H1 (cell line): ENCODE results near the gene NLRP3. TPM values are rescaled to one million over a fixed set of nuclear protein-coding genes. Genes with fewer than 3 reads are reported as not detected.
A peak's percentile ranks its signal among the peaks of the same experiment; 100 is the strongest.
"Not testable (repeated sequence)": the region's sequence is repeated elsewhere in the genome, so short reads cannot be mapped to it uniquely, and the experiment has no call there.

Experiments
- CTCF ChIA-PET: fragments of 300-600 bp; sonication (Branson Sonifier 250); formaldehyde crosslinking; loops from one replicate; lab custom pipeline; 2021; ENCODE audit not compliant: partially characterized antibody; lab: Charles Lee
- POLR2A ChIA-PET: fragments of 300-600 bp; sonication (Branson Sonifier 250); formaldehyde crosslinking; loops from one replicate; lab custom pipeline; 2021; ENCODE audit warnings: inconsistent platforms; ENCODE audit not compliant: partially characterized antibody; lab: Charles Lee
- DNase-seq, 2 experiments: peaks; one replicate each; pipeline versions ENCODE4 v3.0.0 to v3.0.0-alpha.2; 2010 to 2022; ENCODE audit warnings: low spot score in 2 of 2, low read depth in 1 of 2, mixed read lengths in 1 of 2
- FAIRE-seq: peaks from 2 replicates; lab custom pipeline; 2011; peaks lifted over from hg19 to GRCh38; lab: Jason Lieb, UNC
- H2AFZ ChIP-seq: 2 replicates; pipeline ENCODE4 v1.8.1; 2012; ENCODE audit warnings: low read length, inconsistent platforms
- H2AK5ac ChIP-seq: 2 replicates; pipeline ENCODE4 v1.6.1; 2013; ENCODE audit warnings: low read depth, low read length
- H2BK120ac ChIP-seq: replicated peaks from 2 replicates; pipeline ENCODE3; 2013; ENCODE audit warnings: low read depth, low read length, inconsistent platforms
- H2BK12ac ChIP-seq: 2 replicates; pipeline ENCODE4 v1.6.1; 2013; ENCODE audit warnings: low read depth, low read length
- H2BK15ac ChIP-seq: 2 replicates; pipeline ENCODE4 v1.6.1; 2013; ENCODE audit warnings: low read length
- H2BK20ac ChIP-seq: 2 replicates; pipeline ENCODE4 v1.6.1; 2013; ENCODE audit warnings: low read length
- H2BK5ac ChIP-seq: 2 replicates; pipeline ENCODE4 v1.6.1; 2013; ENCODE audit warnings: low read depth, low read length
- H3K14ac ChIP-seq: 2 replicates; pipeline ENCODE4 v1.6.1; 2013; ENCODE audit warnings: inconsistent platforms; ENCODE audit not compliant: insufficient read length
- H3K18ac ChIP-seq: 2 replicates; pipeline ENCODE4 v1.6.1; 2013; ENCODE audit warnings: low read length; ENCODE audit errors: extremely low read depth
- H3K23ac ChIP-seq: 2 replicates; pipeline ENCODE4 v1.6.1; 2013; ENCODE audit warnings: inconsistent platforms; ENCODE audit not compliant: insufficient read length
- H3K23me2 ChIP-seq: 2 replicates; pipeline ENCODE4 v1.6.1; 2013; ENCODE audit warnings: low read depth, low read length
- H3K27ac ChIP-seq: 2 replicates; pipeline ENCODE4 v1.6.1; 2011; ENCODE audit warnings: low read depth, low read length, inconsistent platforms
- H3K27me3 ChIP-seq, 4 experiments: replicated peaks in 1 of 4; 1 replicate in 1 of 4; 2 replicates in 3 of 4; pipeline versions ENCODE4 v1.6.1 to v1.8.1; 2011 to 2013; ENCODE audit warnings: low read length in 3 of 4, mild to moderate bottlenecking in 3 of 4, inconsistent platforms in 2 of 4, mixed read lengths in 2 of 4, moderate library complexity in 1 of 4; ENCODE audit not compliant: control insufficient read depth in 3 of 4, insufficient read depth in 3 of 4; ENCODE audit errors: extremely low read depth in 1 of 4
- H3K36me3 ChIP-seq, 4 experiments: 2 replicates each; pipeline versions ENCODE4 v1.6.1 to v1.8.1; 2011 to 2013; ENCODE audit warnings: mild to moderate bottlenecking in 4 of 4, low read length in 3 of 4, moderate library complexity in 2 of 4, control low read depth in 1 of 4, inconsistent platforms in 1 of 4; ENCODE audit not compliant: insufficient read depth in 4 of 4, control insufficient read depth in 2 of 4
- H3K4ac ChIP-seq: replicated peaks from 2 replicates; pipeline ENCODE3; 2013; ENCODE audit warnings: low read length, low read depth, mixed read lengths, inconsistent platforms; ENCODE audit not compliant: insufficient read length
- H3K4me1 ChIP-seq, 4 experiments: replicated peaks in 1 of 4; 1 replicate in 1 of 4; 2 replicates in 3 of 4; pipeline versions ENCODE4 v1.6.1 to v1.8.1; 2011 to 2013; ENCODE audit warnings: low read length in 3 of 4, inconsistent platforms in 2 of 4, mixed read lengths in 1 of 4; ENCODE audit not compliant: insufficient read depth in 4 of 4, control insufficient read depth in 3 of 4
- H3K4me2 ChIP-seq, 2 experiments: 2 replicates each; pipeline versions ENCODE4 v1.6.1 to v1.8.1; 2011 to 2013; ENCODE audit warnings: low read depth in 2 of 2, low read length in 2 of 2, control low read depth in 1 of 2, inconsistent platforms in 1 of 2, mild to moderate bottlenecking in 1 of 2; ENCODE audit not compliant: insufficient read depth in 1 of 2
- H3K4me3 ChIP-seq, 4 experiments: fragments of 200-600, 300-600 bp in 1 of 4; sonication (generic), shearing (Covaris generic), sonication (Bioruptor Twin) in 1 of 4; 2 replicates each; pipeline versions ENCODE4 v1.5.1 to v1.8.1; 2011 to 2016; ENCODE audit warnings: low read length in 4 of 4, low read depth in 3 of 4, control low read depth in 2 of 4, inconsistent platforms in 2 of 4, mild to moderate bottlenecking in 2 of 4, mixed read lengths in 1 of 4, moderate library complexity in 1 of 4; ENCODE audit not compliant: insufficient read depth in 2 of 4; ENCODE audit errors: extremely low read depth in 1 of 4
- H3K56ac ChIP-seq: replicated peaks from 2 replicates; pipeline ENCODE3; 2013; ENCODE audit warnings: low read depth, mild to moderate bottlenecking, mixed read lengths, low read length, inconsistent platforms; ENCODE audit not compliant: insufficient read length
- H3K79me1 ChIP-seq: 2 replicates; pipeline ENCODE4 v1.6.1; 2013; ENCODE audit warnings: low read depth, low read length, control low read depth
- H3K79me2 ChIP-seq, 2 experiments: 2 replicates each; pipeline versions ENCODE4 v1.6.1 to v1.8.1; 2012 to 2013; ENCODE audit warnings: low read length in 2 of 2, mild to moderate bottlenecking in 2 of 2, inconsistent platforms in 1 of 2; ENCODE audit not compliant: insufficient read depth in 2 of 2, control insufficient read depth in 1 of 2
- H3K9ac ChIP-seq, 4 experiments: replicated peaks in 1 of 4; 1 replicate in 1 of 4; 2 replicates in 3 of 4; pipeline versions ENCODE4 v1.6.1 to v1.8.1; 2011 to 2013; ENCODE audit warnings: low read depth in 3 of 4, low read length in 3 of 4, control low read depth in 2 of 4, mild to moderate bottlenecking in 2 of 4, moderate library complexity in 2 of 4, inconsistent platforms in 1 of 4; ENCODE audit errors: extremely low read depth in 1 of 4
- H3K9me3 ChIP-seq, 2 experiments: 2 replicates each; pipeline versions ENCODE4 v1.6.1 to v1.8.1; 2012 to 2013; ENCODE audit warnings: mild to moderate bottlenecking in 2 of 2, moderate library complexity in 2 of 2, control low read depth in 1 of 2, inconsistent platforms in 1 of 2, low read depth in 1 of 2, low read length in 1 of 2, mixed read lengths in 1 of 2; ENCODE audit not compliant: insufficient read depth in 2 of 2
- H4K20me1 ChIP-seq, 2 experiments: replicated peaks in 1 of 2; 2 replicates each; pipeline versions ENCODE3 to v1.8.1; 2011 to 2013; ENCODE audit warnings: inconsistent platforms in 2 of 2, low read length in 2 of 2, mild to moderate bottlenecking in 1 of 2; ENCODE audit not compliant: insufficient read depth in 2 of 2, control insufficient read depth in 1 of 2
- H4K5ac ChIP-seq: 2 replicates; pipeline ENCODE4 v1.6.1; 2013; ENCODE audit warnings: low read length, low read depth, mixed read lengths, inconsistent platforms; ENCODE audit not compliant: insufficient read length
- H4K8ac ChIP-seq: 2 replicates; pipeline ENCODE4 v1.8.0; 2013; ENCODE audit warnings: mild to moderate bottlenecking, moderate library complexity, low read length, inconsistent platforms; ENCODE audit not compliant: insufficient read depth; ENCODE audit errors: extremely low read depth
- H4K91ac ChIP-seq: replicated peaks from 2 replicates; pipeline ENCODE3; 2013; ENCODE audit warnings: low read length, mixed read lengths, inconsistent platforms; ENCODE audit not compliant: insufficient read length
- TAF1 ChIP-seq: IDR thresholded peaks from 2 replicates; pipeline ENCODE4 v1.6.1; 2011; ENCODE audit warnings: mild to moderate bottlenecking, low read depth, low read length
- WGBS, 2 experiments: shearing (Covaris generic) in 1 of 2; methylation state at CpG; one replicate each; pipeline versions ENCODE4 v1.1.6 to v1.1.7; 2013 to 2015; ENCODE audit warnings: low lambda C conversion rate in 2 of 2, mixed read lengths in 2 of 2, inconsistent platforms in 1 of 2, low coverage in 1 of 2, missing lambda C conversion rate in 1 of 2; ENCODE audit not compliant: insufficient replicate concordance in 2 of 2, insufficient coverage in 1 of 2, insufficient read length in 1 of 2; ENCODE audit errors: extremely low coverage in 1 of 2, missing lambda C conversion rate in 1 of 2; 5-methylcytosine and 5-hydroxymethylcytosine counted together
- polyA plus RNA-seq, 7 experiments: library from polyadenylated mRNA; depleted of rRNA in 3 of 7; stranded (reverse) in 5 of 7; unstranded in 2 of 7; fragments of >200 nt in 5 of 7; fragments of 200-250 nt in 2 of 7; gene quantifications; 1 replicate in 5 of 7; 2 replicates in 1 of 7; 4 replicates in 1 of 7; pipeline versions ENCODE4 v1.2.1 to v1.2.3, GENCODE V29; 2011 to 2013; ENCODE audit warnings: missing spikeins in 2 of 7, mixed read lengths in 2 of 7
- total RNA-seq: library from RNA; stranded (reverse); fragmentation: NEBNext Ultra II Directional; extraction: Animal tissue kit (Norgen Biotek cat#: 25700); gene quantifications from 2 replicates; pipeline ENCODE4 v1.2.1, GENCODE V29; 2021

The NLRP3 gene
- total and polyA plus RNA-seq, 2 of the 8 experiments (the other 6 are each of a cell fraction or from before 2014, with no cell fraction given) = 0.05 to 0.19 TPM

DNA sequence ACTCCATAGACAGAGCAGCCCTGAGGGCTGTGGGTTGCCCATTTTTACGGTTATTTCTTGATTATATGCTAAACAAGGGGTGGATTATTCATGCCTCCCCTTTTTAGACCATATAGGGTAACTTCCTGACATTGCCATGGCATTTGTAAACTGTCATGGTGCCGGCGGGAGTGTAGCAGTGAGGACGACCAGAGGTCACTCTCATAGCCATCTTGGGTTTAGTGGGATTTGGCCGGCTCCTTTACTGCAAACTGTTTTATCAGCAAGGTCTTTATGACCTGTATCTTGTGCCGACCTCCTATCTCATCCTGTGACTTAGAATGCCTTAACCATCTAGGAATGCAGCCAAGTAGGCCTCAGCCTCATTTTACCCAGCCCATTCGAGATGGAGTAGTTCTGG, 38.3 kb upstream of the NLRP3 start:
- peaks cover 13 to 32% (median 20%) of the 10 kb centered on the region in 4 experiments; a peak in 6 of 7 replicates for H3K4me1 ChIP-seq
- not testable (repeated sequence) for H3K27me3 ChIP-seq, H3K18ac ChIP-seq, H3K23me2 ChIP-seq, H3K9ac ChIP-seq, H2AFZ ChIP-seq, H3K9me3 ChIP-seq, H3K23ac ChIP-seq, H4K20me1 ChIP-seq, H3K14ac ChIP-seq, H3K4ac ChIP-seq, H3K79me1 ChIP-seq, DNase-seq, H2BK15ac ChIP-seq, H2AK5ac ChIP-seq, H4K8ac ChIP-seq, FAIRE-seq, H3K56ac ChIP-seq, H3K79me2 ChIP-seq, H3K36me3 ChIP-seq, H4K5ac ChIP-seq
- H2BK5ac ChIP-seq = peak overlapping the region; percentile 95; the same call in 1 of the 2 replicates
- ChIA-PET CTCF (interaction anchor here (1.1 to 1.5 kb wide), 2 partner anchors 13 to 39 kb away, joined by 3 to 5 read pairs; no protein-coding TSS in a partner anchor), POLR2A (interaction anchor here (1.3 to 1.5 kb wide), 3 partner anchors 10 to 45 kb away, joined by 7 to 10 read pairs (median 9); no protein-coding TSS in a partner anchor)
- H2BK12ac ChIP-seq = peak overlapping the region; percentile 99; the same call in 1 of the 2 replicates
- H3K4me3 ChIP-seq = peak overlapping the region in 1 of 4 experiments; percentile 52; a peak in 1 of 8 replicates
- peak overlapping the region; percentile 80 for H3K27ac ChIP-seq
- peak overlapping the region; percentile 65 for H4K91ac ChIP-seq
- peak overlapping the region; percentile 75 to 81; a peak in 2 of 4 replicates for H3K4me2 ChIP-seq
- H2BK120ac ChIP-seq = peak overlapping the region; percentile 81
- TF ChIP-seq TAF1 = 0 out of 2 replicates have a peak, but pooled peaks have one; percentile 17
- WGBS, 2 experiments = 68% methylated on average over 7 of the region's 7 CpGs; no CpG with 5 or more reads in 1 of the 2 experiments
- peak overlapping the region; percentile 29; the same call in 1 of the 2 replicates for H2BK20ac ChIP-seq
